ENCODE measurements around the gene OSBPL3.

GRCh38 chr7:24816868-24817267 is 163.1 kb downstream of the OSBPL3 start:
- no peak for TF ChIP-seq CTCF (IDR thresholded peaks at IDR 0.05 in 4 of 5, conservative IDR thresholded peaks at IDR 0.05 in 1 of 5)
- no peak for TF ChIP-seq POLR2A (IDR thresholded peaks at IDR 0.05)

Data from gastrocnemius medialis (tissue), 4 donors.